H9 (cell line): Measurements from ENCODE around the gene GUK1. TPM values are rescaled to one million over a fixed set of nuclear protein-coding genes. Genes with fewer than 3 reads are reported as not detected.

ENCODE experiments used
- DNase-seq: peaks from one replicate; pipeline ENCODE4 v3.0.0-alpha.2; 2017
- H2AFZ ChIP-seq: one replicate; pipeline ENCODE4 v1.6.1; 2013; ENCODE audit warnings: mild to moderate bottlenecking, low read length, control low read depth, moderate library complexity
- H2AK5ac ChIP-seq: 2 replicates; pipeline ENCODE4 v1.6.1; 2013; ENCODE audit warnings: low read length, control low read depth, mixed read lengths; ENCODE audit not compliant: insufficient read length
- H2BK120ac ChIP-seq: one replicate; pipeline ENCODE4 v1.6.1; 2013; ENCODE audit warnings: low read depth, mild to moderate bottlenecking, low read length, control low read depth, inconsistent platforms; ENCODE audit not compliant: poor library complexity, severe bottlenecking
- H2BK12ac ChIP-seq: 2 replicates; pipeline ENCODE4 v1.6.1; 2013; ENCODE audit warnings: low read length, control low read depth, mixed read lengths, low read depth; ENCODE audit not compliant: insufficient read length
- H2BK15ac ChIP-seq: 2 replicates; pipeline ENCODE4 v1.6.1; 2013; ENCODE audit warnings: low read depth, low read length, control low read depth
- H2BK20ac ChIP-seq: one replicate; pipeline ENCODE4 v1.6.1; 2013; ENCODE audit warnings: low read depth, mild to moderate bottlenecking, low read length, control low read depth, inconsistent platforms; ENCODE audit not compliant: poor library complexity, severe bottlenecking
- H2BK5ac ChIP-seq: 2 replicates; pipeline ENCODE4 v1.6.1; 2013; ENCODE audit warnings: low read length, control low read depth, mixed read lengths; ENCODE audit not compliant: insufficient read length
- H3K14ac ChIP-seq: 2 replicates; pipeline ENCODE4 v1.6.1; 2013; ENCODE audit warnings: low read length, control low read depth; ENCODE audit not compliant: insufficient read depth
- H3K18ac ChIP-seq: 2 replicates; pipeline ENCODE4 v1.6.1; 2013; ENCODE audit warnings: low read depth, mild to moderate bottlenecking, mixed read lengths, low read length, control low read depth; ENCODE audit not compliant: insufficient read length
- H3K23ac ChIP-seq: 2 replicates; pipeline ENCODE4 v1.6.1; 2013; ENCODE audit warnings: low read length, control low read depth, mixed read lengths, low read depth; ENCODE audit not compliant: insufficient read length
- H3K23me2 ChIP-seq: 2 replicates; pipeline ENCODE4 v1.6.1; 2013; ENCODE audit warnings: low read depth, mild to moderate bottlenecking, mixed read lengths, low read length, control low read depth; ENCODE audit not compliant: insufficient read length, poor library complexity, severe bottlenecking
- H3K27ac ChIP-seq: 2 replicates; pipeline ENCODE4 v1.5.1; 2013; ENCODE audit warnings: low read length, control low read depth, mixed read lengths, low read depth; ENCODE audit not compliant: insufficient read length
- H3K27me3 ChIP-seq: 2 replicates; pipeline ENCODE4 v1.6.1; 2013; ENCODE audit warnings: low read length, control low read depth, inconsistent platforms; ENCODE audit not compliant: insufficient read depth
- H3K4ac ChIP-seq: 2 replicates; pipeline ENCODE4 v1.6.1; 2013; ENCODE audit warnings: low read depth, mild to moderate bottlenecking, control low read depth, inconsistent platforms, low read length, moderate library complexity
- H3K4me1 ChIP-seq: 2 replicates; pipeline ENCODE4 v1.6.1; 2013; ENCODE audit warnings: low read length, control low read depth, inconsistent platforms; ENCODE audit not compliant: insufficient read depth
- H3K4me2 ChIP-seq: 2 replicates; pipeline ENCODE4 v1.6.1; 2013; ENCODE audit warnings: low read length, control low read depth, mixed read lengths; ENCODE audit not compliant: insufficient read length, insufficient read depth
- H3K56ac ChIP-seq: 2 replicates; pipeline ENCODE4 v1.6.1; 2013; ENCODE audit warnings: low read depth, mild to moderate bottlenecking, mixed read lengths, low read length, control low read depth; ENCODE audit not compliant: insufficient read length
- H3K79me1 ChIP-seq: 2 replicates; pipeline ENCODE4 v1.6.1; 2013; ENCODE audit warnings: low read depth, mild to moderate bottlenecking, moderate library complexity, low read length, control low read depth, inconsistent platforms; ENCODE audit not compliant: insufficient read depth, poor library complexity, severe bottlenecking
- H3K79me2 ChIP-seq: 2 replicates; pipeline ENCODE4 v1.6.1; 2013; ENCODE audit warnings: low read length, control low read depth, inconsistent platforms; ENCODE audit not compliant: insufficient read depth
- H3K9ac ChIP-seq: 2 replicates; pipeline ENCODE4 v1.6.1; 2013; ENCODE audit warnings: low read length, control low read depth, mixed read lengths; ENCODE audit not compliant: insufficient read length; ENCODE audit errors: extremely low read depth
- H3K9me3 ChIP-seq: one replicate; pipeline ENCODE4 v1.6.1; 2013; ENCODE audit warnings: low read depth, low read length, inconsistent platforms; ENCODE audit not compliant: control insufficient read depth
- H3T11ph ChIP-seq: one replicate; pipeline ENCODE4 v1.6.1; 2013; ENCODE audit warnings: mild to moderate bottlenecking, low read length, control low read depth, inconsistent platforms
- H4K20me1 ChIP-seq: one replicate; pipeline ENCODE4 v1.6.1; 2013; ENCODE audit not compliant: control insufficient read depth, insufficient read length, insufficient read depth
- H4K5ac ChIP-seq: 2 replicates; pipeline ENCODE4 v1.6.1; 2013; ENCODE audit warnings: low read depth, mild to moderate bottlenecking, mixed read lengths, low read length, control low read depth; ENCODE audit not compliant: insufficient read length
- H4K8ac ChIP-seq: replicated peaks from 2 replicates; pipeline ENCODE4 v1.6.1; 2013; ENCODE audit warnings: low read length, control low read depth, mixed read lengths, low read depth; ENCODE audit not compliant: insufficient read length
- H4K91ac ChIP-seq: 2 replicates; pipeline ENCODE4 v1.6.1; 2013; ENCODE audit warnings: low read depth, mild to moderate bottlenecking, moderate library complexity, mixed read lengths, low read length, control low read depth; ENCODE audit not compliant: insufficient read length
- H3K27ac Mint-ChIP-seq, 3 experiments: 2 replicates in 2 of 3; 3 replicates in 1 of 3; pipeline ENCODE4 v1.8.0; 2020 to 2021; ENCODE audit warnings: mixed read lengths in 3 of 3, mild to moderate bottlenecking in 1 of 3, moderate library complexity in 1 of 3
- H3K27me3 Mint-ChIP-seq: 2 replicates; pipeline ENCODE4 v1.8.0; 2021; ENCODE audit warnings: low read depth, mild to moderate bottlenecking, moderate library complexity, mixed read lengths
- H3K36me3 Mint-ChIP-seq, 3 experiments: 2 replicates in 2 of 3; 3 replicates in 1 of 3; pipeline ENCODE4 v1.8.0; 2020 to 2021; ENCODE audit warnings: low read depth in 3 of 3, mixed read lengths in 3 of 3; ENCODE audit not compliant: insufficient read depth in 1 of 3
- H3K4me1 Mint-ChIP-seq, 2 experiments: 2 replicates each; pipeline ENCODE4 v1.8.0; 2020; ENCODE audit warnings: mixed read lengths in 2 of 2
- H3K4me3 Mint-ChIP-seq, 2 experiments: 2 replicates in 1 of 2; 3 replicates in 1 of 2; pipeline ENCODE4 v1.8.0; 2020 to 2021; ENCODE audit warnings: mild to moderate bottlenecking in 2 of 2, mixed read lengths in 2 of 2, moderate library complexity in 1 of 2
- H3K9me3 Mint-ChIP-seq, 2 experiments: 2 replicates in 1 of 2; 3 replicates in 1 of 2; pipeline ENCODE4 v1.8.0; 2020; ENCODE audit warnings: mild to moderate bottlenecking in 2 of 2, mixed read lengths in 2 of 2, moderate library complexity in 1 of 2
- CTCF ChIP-seq: fragments of 200-600 bp; sonication (generic); conservative IDR thresholded peaks from 3 replicates; pipeline ENCODE4 v1.8.0; 2021; ENCODE audit warnings: antibody characterized with exemption, mild to moderate bottlenecking
- WGBS: extraction: QIAGEN DNeasy Blood & Tissue Kit; methylation state at CpG from one replicate; pipeline ENCODE4 v1.1.7; 2013; ENCODE audit warnings: missing lambda C conversion rate, low lambda C conversion rate, mixed read lengths; ENCODE audit not compliant: insufficient read length; ENCODE audit errors: extremely low coverage; 5-methylcytosine and 5-hydroxymethylcytosine counted together
- total RNA-seq: library from RNA; stranded (reverse); gene quantifications from 2 replicates; pipeline ENCODE4 v1.2.1, GENCODE V29; 2021

GUK1 gene
- total RNA-seq, 1 experiment from 2014 or later, result 88.2 TPM

GRCh38 chr1:228143480-228144192, 3.6 kb downstream of the GUK1 start:
- no peaks in the 10 kb centered on the region for H3K4me1 ChIP-seq
- H3K18ac ChIP-seq, result no peak overlapping the region
- no peak overlapping the region for H3K27ac ChIP-seq
- no peak overlapping the region for H4K8ac ChIP-seq
- H4K5ac ChIP-seq, result no peak overlapping the region
- H3K4ac ChIP-seq, result no peak overlapping the region
- Mint-ChIP-seq H3K4me1 (peaks cover 4 to 15% of the 10 kb centered on the region in 2 experiments), H3K27ac (peak overlapping the region in 1 of 3 experiments; percentile 50; a peak in 2 of 7 replicates), H3K9me3 (no peaks in the 10 kb centered on the region), H3K36me3 (no peaks in the 10 kb centered on the region; a peak in 1 of 7 replicates), H3K4me3 (peak overlapping the region in 1 of 2 experiments; percentile 56; a peak in 2 of 5 replicates), H3K27me3 (peaks cover 7% of the 10 kb centered on the region)
- H3K9me3 ChIP-seq, result no peaks in the 10 kb centered on the region
- H2AFZ ChIP-seq, result no peak overlapping the region
- no peak for DNase-seq
- H3T11ph ChIP-seq, result no peak overlapping the region
- H2BK15ac ChIP-seq, result no peak overlapping the region
- no peaks in the 10 kb centered on the region for H3K27me3 ChIP-seq
- no CpG with 5 or more reads among the region's 12 CpGs for WGBS
- no peak overlapping the region for H2BK5ac ChIP-seq
- no peak overlapping the region for H3K23ac ChIP-seq
- H3K23me2 ChIP-seq, result peaks cover 11% of the 10 kb centered on the region
- H4K91ac ChIP-seq, result no peak overlapping the region
- H2BK120ac ChIP-seq, result no peak overlapping the region
- no peak overlapping the region for H2AK5ac ChIP-seq
- H3K9ac ChIP-seq, result no peak overlapping the region
- H3K56ac ChIP-seq, result no peak overlapping the region
- H3K14ac ChIP-seq, result no peak overlapping the region
- H4K20me1 ChIP-seq, result peaks cover 2% of the 10 kb centered on the region
- peaks cover 15% of the 10 kb centered on the region; the same call in 1 of the 2 replicates for H3K79me2 ChIP-seq
- H3K79me1 ChIP-seq, result peaks cover 8% of the 10 kb centered on the region
- H3K4me2 ChIP-seq, result no peak overlapping the region
- TF ChIP-seq CTCF, result no peak
- no peak overlapping the region for H2BK12ac ChIP-seq
- no peak overlapping the region for H2BK20ac ChIP-seq
